Endothelial cell of umbilical vein (primary cell): ENCODE results near the gene LITAFD. TPM values are rescaled to one million over a fixed set of nuclear protein-coding genes. Genes with fewer than 3 reads are reported as not detected.

Experiments used
- BruUV-seq: library from RNA; stranded (reverse); fragments of 400-500 nt; replicated peaks from 2 replicates; lab custom pipeline; 2021; lab: Mats Ljungman, UMichigan
- CTCF ChIA-PET: fragments of 300-600, 350-600 bp; sonication (Branson Sonifier 250); formaldehyde crosslinking; loops from one replicate; lab custom pipeline; 2021; ENCODE audit warnings: antibody characterized with exemption, inconsistent platforms; lab: Charles Lee
- POLR2A ChIA-PET: fragments of 300-600, 350-600 bp; sonication (Branson Sonifier 250); formaldehyde crosslinking; loops from one replicate; lab custom pipeline; 2021; ENCODE audit warnings: antibody characterized with exemption, inconsistent platforms; lab: Charles Lee
- DNase-seq: peaks from one replicate; pipeline ENCODE4 v3.0.0-alpha.2; 2011; ENCODE audit warnings: low read depth, low spot score
- FAIRE-seq: peaks from 2 replicates; lab custom pipeline; 2011; peaks lifted over from hg19 to GRCh38; lab: Jason Lieb, UNC
- H2AFZ ChIP-seq: 2 replicates; pipeline ENCODE4 v1.6.0; 2012; ENCODE audit warnings: low read depth, low read length, control low read depth, inconsistent platforms
- H3K27ac ChIP-seq: 2 replicates; pipeline ENCODE4 v1.5.1; 2011; ENCODE audit warnings: low read depth, mild to moderate bottlenecking, control low read depth, low read length, moderate library complexity; ENCODE audit not compliant: insufficient read depth
- H3K27me3 ChIP-seq, 2 experiments: 2 replicates each; pipeline versions ENCODE4 v1.6.0 to v1.6.1; 2011; ENCODE audit warnings: low read length in 2 of 2, mixed read lengths in 1 of 2; ENCODE audit not compliant: control insufficient read depth in 2 of 2, insufficient read depth in 2 of 2
- H3K36me3 ChIP-seq, 2 experiments: 2 replicates in 1 of 2; 3 replicates in 1 of 2; pipeline ENCODE4 v1.5.1; 2011; ENCODE audit warnings: low read length in 2 of 2, mild to moderate bottlenecking in 1 of 2, moderate library complexity in 1 of 2; ENCODE audit not compliant: control insufficient read depth in 2 of 2, insufficient read depth in 2 of 2; ENCODE audit errors: extremely low read depth in 1 of 2
- H3K4me1 ChIP-seq: 3 replicates; pipeline ENCODE4 v1.5.1; 2011; ENCODE audit warnings: mild to moderate bottlenecking, low read length; ENCODE audit not compliant: control insufficient read depth, insufficient read depth; ENCODE audit errors: extremely low read depth
- H3K4me2 ChIP-seq: 2 replicates; pipeline ENCODE4 v1.6.1; 2011; ENCODE audit warnings: low read length, control low read depth, mixed read lengths; ENCODE audit not compliant: insufficient read depth
- H3K4me3 ChIP-seq, 3 experiments: fragments of 200-600 bp in 1 of 3; sonication (generic), shearing (Covaris generic) in 1 of 3; replicated peaks in 1 of 3; 2 replicates each; pipeline ENCODE4 v1.5.1; 2011 to 2016; ENCODE audit warnings: control low read depth in 3 of 3, low read length in 3 of 3, mild to moderate bottlenecking in 2 of 3, inconsistent platforms in 1 of 3, low read depth in 1 of 3, moderate library complexity in 1 of 3; ENCODE audit not compliant: insufficient read depth in 1 of 3
- H3K79me2 ChIP-seq: 2 replicates; pipeline ENCODE4 v1.6.0; 2012; ENCODE audit warnings: low read length, inconsistent platforms; ENCODE audit not compliant: control insufficient read depth, insufficient read depth
- H3K9ac ChIP-seq: replicated peaks from 2 replicates; pipeline ENCODE3; 2011; ENCODE audit warnings: low read length, control low read depth; ENCODE audit not compliant: insufficient read depth; ENCODE audit errors: extremely low read depth
- H3K9me1 ChIP-seq: replicated peaks from 3 replicates; pipeline ENCODE4 v1.6.0; 2011; ENCODE audit warnings: mild to moderate bottlenecking, low read length; ENCODE audit not compliant: control insufficient read depth, insufficient read depth; ENCODE audit errors: extremely low read depth
- H3K9me3 ChIP-seq: replicated peaks from 2 replicates; pipeline ENCODE4 v1.5.1; 2012; ENCODE audit warnings: low read length, inconsistent platforms; ENCODE audit not compliant: control insufficient read depth, insufficient read depth
- H4K20me1 ChIP-seq: replicated peaks from 2 replicates; pipeline ENCODE3; 2011; ENCODE audit warnings: mild to moderate bottlenecking, low read length; ENCODE audit not compliant: control insufficient read depth, insufficient read depth; ENCODE audit errors: extremely low read depth
- CTCF ChIP-seq, 2 donors: IDR thresholded peaks; 1 replicate in 1 of 2; 2 replicates in 1 of 2; pipeline ENCODE4 v1.5.1; 2011; ENCODE audit warnings: low read length in 2 of 2, mild to moderate bottlenecking in 2 of 2, moderate library complexity in 2 of 2, control low read depth in 1 of 2, inconsistent platforms in 1 of 2, low read depth in 1 of 2; ENCODE audit not compliant: insufficient read depth in 1 of 2; ENCODE audit errors: extremely low read depth in 1 of 2
- EZH2 ChIP-seq: IDR thresholded peaks from 2 replicates; pipeline ENCODE4 v1.6.1; 2012; ENCODE audit warnings: borderline replicate concordance, low read depth, mild to moderate bottlenecking, moderate library complexity, low read length, inconsistent platforms; ENCODE audit not compliant: severe bottlenecking
- FOS ChIP-seq: IDR thresholded peaks from 2 replicates; pipeline ENCODE4 v1.6.1; 2011; ENCODE audit warnings: mild to moderate bottlenecking, low read length, moderate library complexity, borderline replicate concordance; ENCODE audit not compliant: insufficient read depth
- GATA2 ChIP-seq: IDR thresholded peaks from 2 replicates; pipeline ENCODE4 v1.7.0; 2011; ENCODE audit warnings: low read depth, mild to moderate bottlenecking, moderate library complexity, mixed read lengths, low read length; ENCODE audit not compliant: insufficient read length, insufficient read depth
- JUN ChIP-seq: IDR thresholded peaks from 2 replicates; pipeline ENCODE4 v1.6.1; 2011; ENCODE audit warnings: borderline replicate concordance, low read depth; ENCODE audit not compliant: insufficient read length, insufficient read depth
- MAX ChIP-seq: IDR thresholded peaks from 2 replicates; pipeline ENCODE4 v1.6.1; 2011; ENCODE audit not compliant: insufficient read depth, insufficient read length
- MYC ChIP-seq: IDR thresholded peaks from one replicate; pipeline ENCODE4 v1.6.1; 2011; ENCODE audit warnings: mild to moderate bottlenecking, low read depth, low read length
- POLR2A ChIP-seq: IDR thresholded peaks from 2 replicates; pipeline ENCODE4 v1.6.1; 2012; ENCODE audit warnings: low read depth, mild to moderate bottlenecking, control low read depth, low read length
- POLR2AphosphoS5 ChIP-seq: IDR thresholded peaks from 2 replicates; pipeline ENCODE4 v1.6.1; 2012; ENCODE audit warnings: low read depth, mild to moderate bottlenecking, control low read depth, low read length, moderate library complexity; ENCODE audit not compliant: insufficient read depth
- dilution Hi-C: fragments of 300-500 bp; cut with MboI; formaldehyde crosslinking; loops from one replicate; pipeline ENCODE4 v1.15.0; 2019; ENCODE audit warnings: low sequenced_read_pairs; ENCODE audit not compliant: extremely low pct_ligation_motif_present
- intact Hi-C: fragments of 100-400 bp; cut with micrococcal nuclease; formaldehyde crosslinking; loops from one replicate; pipeline ENCODE4 v1.10.0; 2022
- polyA plus RNA-seq, 4 experiments: library from polyadenylated mRNA; depleted of rRNA in 3 of 4; stranded (reverse) in 3 of 4; unstranded in 1 of 4; fragments of >200 nt; gene quantifications; 2 replicates each; pipeline versions ENCODE4 v1.2.1 to v1.2.3, GENCODE V29; 2011 to 2012; ENCODE audit warnings: missing spikeins in 1 of 4
- total RNA-seq: library from RNA; stranded (reverse); gene quantifications from 2 replicates; pipeline ENCODE4 v1.2.3, GENCODE V29; 2021

The LITAFD gene
- total and polyA plus RNA-seq, 2 donors (not counting 3 experiments of a cell fraction or from before 2014, with no cell fraction given): not detected

GRCh38 chr16:8846401-8846932 lies 35.7 kb upstream of the LITAFD start:
- Histone ChIP-seq H3K9me3 (no peaks in the 10 kb centered on the region), H4K20me1 (no peaks in the 10 kb centered on the region), H3K9me1 (no peaks in the 10 kb centered on the region), H3K36me3 (peaks cover 2 to 19% of the 10 kb centered on the region in 2 experiments), H3K4me2 (no peak overlapping the region), H3K4me1 (peaks cover 23% of the 10 kb centered on the region), H3K4me3 (no peak overlapping the region), H3K27me3 (no peaks in the 10 kb centered on the region), H3K27ac (no peak overlapping the region), H2AFZ (no peak overlapping the region), H3K9ac (no peak overlapping the region), H3K79me2 (peaks cover 9% of the 10 kb centered on the region)
- intact Hi-C loops: no loop called here
- TF ChIP-seq POLR2AphosphoS5: no peak
- no peak for TF ChIP-seq MYC
- no peak for TF ChIP-seq CTCF (IDR thresholded peaks at IDR 0.05; ENCODE audit: extremely low read depth in 1 of 2, insufficient read depth in 1 of 2, low read depth in 1 of 2, low read length in 2 of 2)
- TF ChIP-seq FOS: no peak
- TF ChIP-seq GATA2: no peak
- TF ChIP-seq POLR2A: no peak
- TF ChIP-seq EZH2: no peak
- TF ChIP-seq JUN: no peak
- TF ChIP-seq MAX: no peak
- CTCF ChIA-PET: interaction anchor here (1.6 kb wide), 1 partner anchor 33 kb away, joined by 4 read pairs; no protein-coding TSS in a partner anchor
- DNase-seq (no peak), FAIRE-seq (no peak)
- BruUV-seq: no TSS peak
- POLR2A ChIA-PET: no interaction called here
- dilution Hi-C loops: no loop called here
